Epithelial cell of proximal tubule (primary cell): Measurements from ENCODE around the gene CT45A8. TPM values are rescaled to one million over a fixed set of nuclear protein-coding genes. Genes with fewer than 3 reads are reported as not detected.
"Not testable (repeated sequence)": the region's sequence is repeated elsewhere in the genome, so short reads cannot be mapped to it uniquely, and the experiment has no call there.

Experiments
- DNase-seq: peaks from one replicate; pipeline ENCODE4 v3.0.0-alpha.2; 2011; ENCODE audit warnings: low read depth
- H3K4me3 ChIP-seq: 2 replicates; pipeline ENCODE4 v1.5.1; 2011; ENCODE audit warnings: low read depth, mild to moderate bottlenecking, low read length
- CTCF ChIP-seq: conservative IDR thresholded peaks from 2 replicates; pipeline ENCODE4 v1.5.1; 2012; ENCODE audit warnings: low read depth, mild to moderate bottlenecking, low read length
- total RNA-seq: library from RNA; depleted of rRNA; stranded (reverse); fragments of >200 nt; gene quantifications from 2 replicates; pipeline ENCODE4 v1.2.3, GENCODE V29; 2015

The CT45A8 gene, protein sequence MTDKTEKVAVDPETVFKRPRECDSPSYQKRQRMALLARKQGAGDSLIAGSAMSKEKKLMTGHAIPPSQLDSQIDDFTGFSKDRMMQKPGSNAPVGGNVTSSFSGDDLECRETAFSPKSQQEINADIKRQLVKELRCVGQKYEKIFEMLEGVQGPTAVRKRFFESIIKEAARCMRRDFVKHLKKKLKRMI
- not detected in 2 replicates for total RNA-seq

GRCh38 chrX:135854438-135854837, at the start of gene CT45A8:
Gene CT45A8 (minus strand): TSS chrX:135854538. CDS start chrX:135850783, 3,755 bp downstream.
- DNase-seq, H3K4me3 ChIP-seq: not testable (repeated sequence)

GRCh38 chrX:135893294-135893817, 39.0 kb upstream of the CT45A8 start, which contains the start of the genes CT45A10 and SAGE1:
Gene CT45A10 (minus strand): TSS chrX:135893444. CDS start chrX:135885344, 8,100 bp downstream.
Gene SAGE1 (plus strand): TSS chrX:135893716. CDS start chrX:135896243, 2,527 bp downstream.
- no peak for DNase-seq
- H3K4me3 ChIP-seq = no peak within 1 kb of the TSS
- no peak for TF ChIP-seq CTCF

DNA sequence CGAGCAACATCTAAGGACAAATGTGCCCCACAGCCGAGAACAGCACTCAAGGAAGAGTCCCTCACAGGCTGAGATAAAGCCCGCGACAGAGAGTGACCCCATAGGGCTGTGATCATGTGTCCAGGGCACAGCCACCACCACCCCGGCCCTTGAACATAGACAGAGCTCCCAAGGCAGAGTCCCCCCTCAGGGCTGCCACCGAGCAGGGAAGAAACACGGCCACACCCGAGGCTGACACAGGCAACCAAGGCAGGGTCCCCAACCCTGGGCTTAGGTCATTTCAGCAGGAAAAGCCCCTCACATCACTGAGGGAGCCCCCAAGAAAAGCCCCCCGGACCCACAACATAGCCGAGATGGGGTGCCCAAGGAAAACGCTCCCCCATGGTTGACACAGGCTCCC, 38.4 kb upstream of the CT45A8 start:
- DNase-seq = no peak
- no peak overlapping the region for H3K4me3 ChIP-seq
- no peak for TF ChIP-seq CTCF

DNA sequence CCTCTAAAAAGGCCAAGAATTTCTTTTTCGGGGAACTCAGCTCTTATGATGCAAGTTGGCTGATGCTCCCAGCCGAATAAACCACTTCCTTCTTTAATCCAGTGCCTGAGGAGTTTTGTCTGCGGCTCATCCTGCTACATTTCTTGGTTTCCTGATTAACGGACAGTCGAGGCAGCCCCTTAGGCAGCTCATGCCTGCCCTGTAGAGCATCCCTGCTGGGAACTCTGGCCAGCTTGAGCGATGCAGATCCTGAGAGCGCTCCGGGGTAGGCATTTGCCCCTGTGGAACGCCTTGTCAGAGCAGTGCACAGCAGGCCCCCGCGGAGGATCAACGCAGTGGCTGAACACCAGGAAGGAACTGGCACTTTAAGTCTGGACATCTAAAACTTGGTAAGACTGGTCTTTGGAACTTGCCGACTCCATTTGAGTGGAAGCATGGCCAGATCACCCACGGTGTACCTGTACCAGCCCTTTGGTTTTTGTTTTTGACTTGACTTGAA, 35.8 kb upstream of the CT45A8 start:
- no peak for DNase-seq
- no peak overlapping the region for H3K4me3 ChIP-seq
- no peak for TF ChIP-seq CTCF

- DNase-seq, H3K4me3 ChIP-seq: not testable (repeated sequence)
Observed at GRCh38 chrX:135888976-135889375, 34.6 kb upstream of the CT45A8 start.

GRCh38 chrX:135888230-135888629, 33.9 kb upstream of the CT45A8 start:
- H3K4me3 ChIP-seq, DNase-seq: not testable (repeated sequence)

DNA sequence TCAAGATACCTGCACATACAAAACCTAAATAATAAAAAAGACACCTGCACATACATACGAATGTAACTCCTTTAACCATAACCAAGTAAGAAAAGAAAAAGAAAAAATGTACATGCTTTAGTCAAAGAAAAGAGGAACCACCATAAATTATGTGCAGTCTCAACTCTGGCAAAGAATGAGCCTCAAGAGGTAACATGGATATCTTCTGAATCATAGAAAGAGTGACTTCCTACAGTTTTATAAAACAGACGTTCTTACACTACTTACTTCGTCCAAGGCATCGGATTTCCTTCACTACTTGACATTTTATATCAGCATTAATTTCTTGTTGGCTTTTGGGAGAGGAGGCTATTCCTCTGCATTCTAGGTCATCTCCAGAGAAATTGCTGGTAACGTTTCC, 28.4 kb upstream of the CT45A8 start:
- not testable (repeated sequence) for H3K4me3 ChIP-seq, DNase-seq

GRCh38 chrX:135871712-135872111, 17.4 kb upstream of the CT45A8 start, which contains the start of gene CT45A9:
Gene CT45A9 (minus strand): TSS chrX:135871812. CDS start chrX:135868061, 3,751 bp downstream.
- not testable (repeated sequence) for DNase-seq, H3K4me3 ChIP-seq

- DNase-seq, H3K4me3 ChIP-seq: not testable (repeated sequence)
Observed at GRCh38 chrX:135837180-135837579, 17.2 kb downstream of the CT45A8 start, which contains the start of gene CT45A7. Gene CT45A7 (minus strand): TSS chrX:135837280. CDS start chrX:135833533, 3,747 bp downstream.

GRCh38 chrX:135819912-135820311, 34.4 kb downstream of the CT45A8 start, which contains the start of gene CT45A2:
Gene CT45A2 (minus strand): TSS chrX:135820012. CDS start chrX:135816265, 3,747 bp downstream.
- H3K4me3 ChIP-seq, DNase-seq: not testable (repeated sequence)

- H3K4me3 ChIP-seq, DNase-seq: not testable (repeated sequence)
Observed at GRCh38 chrX:135802687-135803086, 51.7 kb downstream of the CT45A8 start, which contains the start of gene CT45A6. Gene CT45A6 (minus strand): TSS chrX:135802787. CDS start chrX:135798993, 3,794 bp downstream.

Other genes starting within 250 kb of the CT45A8 start
- gene CT45A1, start 140.9 kb downstream of the CT45A8 start, total RNA-seq = not detected in 2 replicates
- not detected in 2 replicates for gene CT45A3, start 86.3 kb downstream of the CT45A8 start, total RNA-seq
- not detected in 2 replicates for gene CT45A5, start 69.0 kb downstream of the CT45A8 start, total RNA-seq
- not detected in 2 replicates for gene CT45A6, start 51.8 kb downstream of the CT45A8 start, total RNA-seq
- not detected in 2 replicates for gene CT45A2, start 34.5 kb downstream of the CT45A8 start, total RNA-seq
- gene CT45A7, start 17.3 kb downstream of the CT45A8 start, total RNA-seq = not detected in 2 replicates
- gene CT45A9, start 17.3 kb upstream of the CT45A8 start, total RNA-seq = not detected in 2 replicates
- not detected in 2 replicates for gene CT45A10, start 38.9 kb upstream of the CT45A8 start, total RNA-seq
- gene SAGE1, start 39.2 kb upstream of the CT45A8 start, total RNA-seq = not detected in 2 replicates
- 16.5 and 20.9 TPM in 2 replicates for gene MMGT1, start 119.5 kb upstream of the CT45A8 start, total RNA-seq
- 9.1 and 9.6 TPM in 2 replicates for gene SLC9A6, start 130.9 kb upstream of the CT45A8 start, total RNA-seq